WTC11 (cell line): ENCODE measurements around the gene IRF2BPL.

Experiments used
- CTCF ChIP-seq: fragments of 200-600 bp; IDR thresholded peaks from 2 replicates; pipeline ENCODE4 v1.8.0; 2022; ENCODE audit warnings: antibody characterized with exemption
- E2F1 ChIP-seq: sonication (generic); formaldehyde crosslinking; IDR thresholded peaks from 2 replicates; pipeline ENCODE4 v1.8.0; 2022; ENCODE audit warnings: mild to moderate bottlenecking, missing genetic modification reagents
- E2F4 ChIP-seq: sonication (generic); formaldehyde crosslinking; IDR thresholded peaks from 2 replicates; pipeline ENCODE4 v1.8.1; 2022; ENCODE audit warnings: low read depth, mild to moderate bottlenecking, moderate library complexity, missing genetic modification reagents, borderline replicate concordance
- MAX ChIP-seq: sonication (generic); formaldehyde crosslinking; IDR thresholded peaks from 2 replicates; pipeline ENCODE4 v1.8.0; 2022; ENCODE audit warnings: mild to moderate bottlenecking, missing genetic modification reagents
- NFYB ChIP-seq: sonication (generic); formaldehyde crosslinking; conservative IDR thresholded peaks from 2 replicates; pipeline ENCODE4 v1.8.0; 2022; ENCODE audit warnings: low read depth, missing genetic modification reagents
- NR1H2 ChIP-seq: sonication (generic); formaldehyde crosslinking; IDR thresholded peaks from 2 replicates; pipeline ENCODE4 v1.9.0; 2021; ENCODE audit warnings: mild to moderate bottlenecking, moderate library complexity, missing genetic modification reagents
- NR3C1 ChIP-seq: sonication (generic); formaldehyde crosslinking; conservative IDR thresholded peaks from 2 replicates; pipeline ENCODE4 v1.8.1; 2023; ENCODE audit warnings: low read depth, mild to moderate bottlenecking, missing genetic modification reagents
- TEAD4 ChIP-seq: sonication (generic); formaldehyde crosslinking; IDR thresholded peaks from 2 replicates; pipeline ENCODE4 v1.8.0; 2022; ENCODE audit warnings: mild to moderate bottlenecking, missing genetic modification reagents
- USF2 ChIP-seq: sonication (generic); formaldehyde crosslinking; IDR thresholded peaks from 2 replicates; pipeline ENCODE4 v1.8.1; 2023; ENCODE audit warnings: mild to moderate bottlenecking, missing genetic modification reagents, moderate library complexity
- TF ChIP-seq, protein P1 (sequence below): sonication (generic); formaldehyde crosslinking; IDR thresholded peaks from 2 replicates; pipeline ENCODE4 v1.8.1; 2023; ENCODE audit warnings: mild to moderate bottlenecking, moderate library complexity, missing genetic modification reagents
- TF ChIP-seq, protein P2 (sequence below): sonication (generic); formaldehyde crosslinking; IDR thresholded peaks from 2 replicates; pipeline ENCODE4 v1.8.0; 2022; ENCODE audit warnings: missing genetic modification reagents

GRCh38 chr14:76977793-76978720 lies 50.5 kb downstream of the IRF2BPL start:
- TF ChIP-seq CTCF (no peak), USF2 (no peak), NR3C1 (CRISPR knock-in tag) (no peak), MAX (CRISPR knock-in tag) (no peak), E2F1 (CRISPR knock-in tag) (no peak), TEAD4 (CRISPR knock-in tag) (no peak), NR1H2 (CRISPR knock-in tag) (no peak), NFYB (CRISPR knock-in tag) (no peak), E2F4 (CRISPR knock-in tag) (no peak)
- TF ChIP-seq, protein P1, sequence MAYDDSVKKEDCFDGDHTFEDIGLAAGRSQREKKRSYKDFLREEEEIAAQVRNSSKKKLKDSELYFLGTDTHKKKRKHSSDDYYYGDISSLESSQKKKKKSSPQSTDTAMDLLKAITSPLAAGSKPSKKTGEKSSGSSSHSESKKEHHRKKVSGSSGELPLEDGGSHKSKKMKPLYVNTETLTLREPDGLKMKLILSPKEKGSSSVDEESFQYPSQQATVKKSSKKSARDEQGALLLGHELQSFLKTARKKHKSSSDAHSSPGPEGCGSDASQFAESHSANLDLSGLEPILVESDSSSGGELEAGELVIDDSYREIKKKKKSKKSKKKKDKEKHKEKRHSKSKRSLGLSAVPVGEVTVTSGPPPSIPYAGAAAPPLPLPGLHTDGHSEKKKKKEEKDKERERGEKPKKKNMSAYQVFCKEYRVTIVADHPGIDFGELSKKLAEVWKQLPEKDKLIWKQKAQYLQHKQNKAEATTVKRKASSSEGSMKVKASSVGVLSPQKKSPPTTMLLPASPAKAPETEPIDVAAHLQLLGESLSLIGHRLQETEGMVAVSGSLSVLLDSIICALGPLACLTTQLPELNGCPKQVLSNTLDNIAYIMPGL (CRISPR knock-in tag) = no peak
- TF ChIP-seq, protein P2, sequence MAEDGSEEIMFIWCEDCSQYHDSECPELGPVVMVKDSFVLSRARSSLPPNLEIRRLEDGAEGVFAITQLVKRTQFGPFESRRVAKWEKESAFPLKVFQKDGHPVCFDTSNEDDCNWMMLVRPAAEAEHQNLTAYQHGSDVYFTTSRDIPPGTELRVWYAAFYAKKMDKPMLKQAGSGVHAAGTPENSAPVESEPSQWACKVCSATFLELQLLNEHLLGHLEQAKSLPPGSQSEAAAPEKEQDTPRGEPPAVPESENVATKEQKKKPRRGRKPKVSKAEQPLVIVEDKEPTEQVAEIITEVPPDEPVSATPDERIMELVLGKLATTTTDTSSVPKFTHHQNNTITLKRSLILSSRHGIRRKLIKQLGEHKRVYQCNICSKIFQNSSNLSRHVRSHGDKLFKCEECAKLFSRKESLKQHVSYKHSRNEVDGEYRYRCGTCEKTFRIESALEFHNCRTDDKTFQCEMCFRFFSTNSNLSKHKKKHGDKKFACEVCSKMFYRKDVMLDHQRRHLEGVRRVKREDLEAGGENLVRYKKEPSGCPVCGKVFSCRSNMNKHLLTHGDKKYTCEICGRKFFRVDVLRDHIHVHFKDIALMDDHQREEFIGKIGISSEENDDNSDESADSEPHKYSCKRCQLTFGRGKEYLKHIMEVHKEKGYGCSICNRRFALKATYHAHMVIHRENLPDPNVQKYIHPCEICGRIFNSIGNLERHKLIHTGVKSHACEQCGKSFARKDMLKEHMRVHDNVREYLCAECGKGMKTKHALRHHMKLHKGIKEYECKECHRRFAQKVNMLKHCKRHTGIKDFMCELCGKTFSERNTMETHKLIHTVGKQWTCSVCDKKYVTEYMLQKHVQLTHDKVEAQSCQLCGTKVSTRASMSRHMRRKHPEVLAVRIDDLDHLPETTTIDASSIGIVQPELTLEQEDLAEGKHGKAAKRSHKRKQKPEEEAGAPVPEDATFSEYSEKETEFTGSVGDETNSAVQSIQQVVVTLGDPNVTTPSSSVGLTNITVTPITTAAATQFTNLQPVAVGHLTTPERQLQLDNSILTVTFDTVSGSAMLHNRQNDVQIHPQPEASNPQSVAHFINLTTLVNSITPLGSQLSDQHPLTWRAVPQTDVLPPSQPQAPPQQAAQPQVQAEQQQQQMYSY = no peak
